Naive thymus-derived CD8-positive, alpha-beta T cell (primary cell): ENCODE data around the gene SBF1. TPM values are rescaled to one million over a fixed set of nuclear protein-coding genes. Genes with fewer than 3 reads are reported as not detected.

Source experiments
- ATAC-seq, 2 donors: fragments of 150-1000 bp; cut with Tn5 transposase in 1 of 2; sonication (Bioruptor Pico), chemical (Tn5 transposase) in 1 of 2; 1 replicate in 1 of 2; 2 replicates in 1 of 2; pipeline ENCODE4 v1.10.0; 2021; ENCODE audit warnings: mild to moderate bottlenecking in 2 of 2, moderate library complexity in 2 of 2
- POLR2A ChIA-PET: fragments of 350-600 bp; sonication (Branson Sonifier 250); formaldehyde crosslinking; loops from one replicate; lab custom pipeline; 2021; ENCODE audit warnings: antibody characterized with exemption; lab: Charles Lee
- DNase-seq, 10 donors: peaks; one replicate each; pipeline versions ENCODE4 v3.0.0 to v3.0.0-alpha.2; 2020 to 2022
- H3K27ac Mint-ChIP-seq, 10 donors: one replicate each; pipeline ENCODE4 v1.8.0; 2020 to 2022; ENCODE audit warnings: mild to moderate bottlenecking in 10 of 10, mixed read lengths in 10 of 10, moderate library complexity in 4 of 10, inconsistent platforms in 1 of 10
- H3K27me3 Mint-ChIP-seq, 5 donors: one replicate each; pipeline ENCODE4 v1.8.0; 2021 to 2022; ENCODE audit warnings: mixed read lengths in 5 of 5
- H3K36me3 Mint-ChIP-seq, 3 donors: one replicate each; pipeline ENCODE4 v1.8.0; 2020 to 2022; ENCODE audit warnings: mixed read lengths in 3 of 3, mild to moderate bottlenecking in 2 of 3, inconsistent platforms in 1 of 3
- H3K4me1 Mint-ChIP-seq, 4 donors: one replicate each; pipeline ENCODE4 v1.8.0; 2021 to 2022; ENCODE audit warnings: mixed read lengths in 4 of 4
- H3K4me3 Mint-ChIP-seq, 10 donors: one replicate each; pipeline ENCODE4 v1.8.0; 2020 to 2022; ENCODE audit warnings: mild to moderate bottlenecking in 10 of 10, mixed read lengths in 10 of 10, moderate library complexity in 6 of 10, inconsistent platforms in 1 of 10
- H3K9me3 Mint-ChIP-seq, 9 donors: one replicate each; pipeline ENCODE4 v1.8.0; 2020 to 2022; ENCODE audit warnings: mixed read lengths in 9 of 9, mild to moderate bottlenecking in 3 of 9, inconsistent platforms in 1 of 9, moderate library complexity in 1 of 9
- polyA plus RNA-seq, 3 donors: library from polyadenylated mRNA; unstranded; fragments of 300-500 nt; fragmentation: Illumina TruSeq; gene quantifications; one replicate each; pipeline ENCODE4 v1.2.3, GENCODE V29; 2021
- total RNA-seq, 8 experiments: library from RNA in 2 of 8; stranded (reverse) in 2 of 8; gene quantifications; one replicate each; pipeline ENCODE4 v1.2.3 and lab custom pipeline; 2021 to 2026

SBF1 gene
- total and polyA plus RNA-seq, 5 experiments from 2014 or later = 17.1 to 222 (median 37.4) TPM

DNA sequence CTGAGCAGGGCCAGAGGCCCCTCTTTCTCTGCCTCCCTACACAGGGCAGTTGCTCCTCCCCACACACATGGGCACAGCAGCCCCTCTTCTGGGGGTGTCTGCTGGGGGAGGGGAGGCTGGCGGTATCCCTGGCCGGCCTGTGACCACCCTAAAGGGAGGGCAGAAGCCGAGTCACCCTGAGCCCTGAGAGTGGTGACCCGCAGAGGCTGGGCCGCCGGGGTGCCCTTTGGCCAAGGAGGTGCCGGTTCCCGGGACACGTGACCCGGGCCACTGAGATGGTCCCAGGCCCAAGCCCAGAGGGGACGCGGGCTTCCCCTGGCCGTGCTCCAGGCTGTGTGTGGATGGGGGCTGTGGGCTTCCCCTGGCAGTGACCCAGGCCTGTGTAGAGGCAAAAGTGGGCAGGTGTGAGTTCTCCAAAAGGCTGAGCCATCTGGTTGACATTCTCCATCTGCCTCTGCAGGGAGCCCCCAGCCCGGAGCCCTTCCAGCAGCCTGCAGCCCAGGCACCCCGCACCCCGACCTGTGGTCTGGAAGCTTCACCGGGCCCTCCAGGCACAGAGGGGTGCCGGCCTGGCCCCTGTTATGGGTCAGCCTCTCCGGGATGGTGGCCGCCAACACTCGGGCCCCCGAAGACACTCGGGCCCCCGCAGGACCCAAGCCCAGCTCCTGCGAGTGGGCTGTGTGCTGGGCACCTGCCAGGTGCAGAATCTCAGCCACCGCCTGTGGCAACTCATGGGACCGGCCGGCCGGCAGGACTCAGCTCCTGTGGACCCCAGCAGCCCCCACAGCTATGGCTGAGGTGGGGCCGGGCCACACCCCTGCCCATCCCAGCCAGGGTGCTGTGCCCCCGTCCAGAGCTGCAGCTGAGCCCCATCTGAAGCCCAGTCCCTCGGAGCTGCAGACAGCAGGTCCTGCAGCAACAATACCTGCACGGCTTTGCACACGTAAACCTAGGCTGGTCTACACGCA, 7.6 kb upstream of the SBF1 start:
- POLR2A ChIA-PET = interaction anchor here (0.6 to 4.3 kb wide), 5 partner anchors 9 to 107 kb away, joined by 3 to 29 read pairs (median 3); partner anchors contain the start of gene SCO2
- Mint-ChIP-seq H3K27me3 (peaks cover 0 to 4% (median 0%) of the 10 kb centered on the region in 5 donors), H3K27ac (peak overlapping the region in 2 of 10 donors; percentile 37 to 43), H3K4me1 (peaks cover 6 to 17% (median 10%) of the 10 kb centered on the region in 4 donors), H3K36me3 (no peaks in the 10 kb centered on the region), H3K9me3 (no peaks in the 10 kb centered on the region), H3K4me3 (peak overlapping the region; percentile 62 to 83 (median 74))
- ATAC-seq = no peak
- no peak for DNase-seq

GRCh38 chr22:50481440-50482106, 6.7 kb upstream of the SBF1 start, which contains the start of gene ADM2:
TSS of gene ADM2 (plus strand) at chr22:50481543. CDS start at chr22:50481848, 305 bp downstream.
- peaks cover 0 to 4% (median 0%) of the 10 kb centered on the region in 5 donors for H3K27me3 Mint-ChIP-seq
- no peaks in the 10 kb centered on the region for H3K9me3 Mint-ChIP-seq
- DNase-seq (peak in 9 of 10 donors; percentile 44 to 78 (median 60)), ATAC-seq (peak; percentile 87)
- POLR2A ChIA-PET = interaction anchor here (0.8 to 4.3 kb wide), 4 partner anchors 12 to 25 kb away, joined by 3 to 29 read pairs (median 3); no protein-coding TSS in a partner anchor
- H3K4me1 Mint-ChIP-seq = peaks cover 6 to 17% (median 11%) of the 10 kb centered on the region in 4 donors
- H3K27ac Mint-ChIP-seq = peak within 1 kb of the TSS in 7 of 10 donors; percentile 5 to 83 (median 58)
- peak within 1 kb of the TSS; percentile 65 to 83 (median 75) for H3K4me3 Mint-ChIP-seq
- H3K36me3 Mint-ChIP-seq = no peaks in the 10 kb centered on the region

DNA sequence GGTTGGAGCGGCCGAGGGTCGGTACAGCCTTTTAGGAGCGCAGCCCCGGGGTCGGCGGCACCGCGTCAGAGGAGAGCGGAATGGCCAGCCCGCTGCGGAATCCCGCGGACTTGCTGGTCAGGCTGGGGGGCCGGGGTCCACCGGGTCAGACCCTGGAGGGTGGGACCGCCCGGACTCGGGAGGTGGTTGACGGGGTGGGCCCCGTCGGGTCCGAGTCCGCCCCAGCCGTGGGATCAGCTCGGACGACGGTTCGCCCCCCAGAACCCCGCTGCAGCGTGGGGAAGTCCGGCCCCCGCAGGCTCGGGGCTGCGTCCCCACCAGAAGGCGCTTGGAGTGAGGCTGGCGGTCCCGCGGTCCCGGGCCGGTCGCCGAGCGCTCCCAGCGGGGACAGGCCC, 6.2 kb upstream of the SBF1 start:
- POLR2A ChIA-PET = interaction anchor here (0.8 to 4.3 kb wide), 5 partner anchors 12 to 26 kb away, joined by 3 to 29 read pairs (median 3); no protein-coding TSS in a partner anchor
- Mint-ChIP-seq H3K27me3 (peaks cover 0 to 4% (median 0%) of the 10 kb centered on the region in 5 donors), H3K36me3 (no peaks in the 10 kb centered on the region), H3K27ac (peak overlapping the region in 1 of 10 donors; percentile 14), H3K4me3 (peak overlapping the region; percentile 63 to 75 (median 72)), H3K9me3 (no peaks in the 10 kb centered on the region), H3K4me1 (peaks cover 6 to 17% (median 10%) of the 10 kb centered on the region in 4 donors)
- ATAC-seq (no peak), DNase-seq (no peak)

- DNase-seq (no peak), ATAC-seq (no peak)
- H3K4me3 Mint-ChIP-seq = peak overlapping the region; percentile 57 to 76 (median 74)
- H3K36me3 Mint-ChIP-seq = no peaks in the 10 kb centered on the region
- H3K4me1 Mint-ChIP-seq = peaks cover 4 to 13% (median 11%) of the 10 kb centered on the region in 4 donors
- H3K27me3 Mint-ChIP-seq = peaks cover 0 to 4% (median 0%) of the 10 kb centered on the region in 5 donors
- peak overlapping the region in 5 of 10 donors; percentile 5 to 64 (median 33) for H3K27ac Mint-ChIP-seq
- H3K9me3 Mint-ChIP-seq = no peaks in the 10 kb centered on the region
- POLR2A ChIA-PET = interaction anchor here (0.7 to 1.5 kb wide), 7 partner anchors 9 to 119 kb away, joined by 3 to 14 read pairs (median 3); partner anchors contain the start of genes LMF2 and NCAPH2
These were observed 4.9 kb upstream of the SBF1 start for GRCh38 chr22:50479721-50480120.

- POLR2A ChIA-PET = interaction anchor here (0.6 to 3.0 kb wide), 3 partner anchors 10 to 135 kb away, joined by 3 to 15 read pairs (median 3); no protein-coding TSS in a partner anchor
These were observed 3.1 kb upstream of the SBF1 start for GRCh38 chr22:50477923-50478322.

GRCh38 chr22:50476868-50477267, 2.0 kb upstream of the SBF1 start:
- ATAC-seq (no peak), DNase-seq (no peak)
- H3K36me3 Mint-ChIP-seq = peaks cover 0 to 5% (median 2%) of the 10 kb centered on the region in 3 donors
- H3K27ac Mint-ChIP-seq = peak overlapping the region in 8 of 10 donors; percentile 11 to 87 (median 68)
- peaks cover 0 to 2% (median 0%) of the 10 kb centered on the region in 9 donors for H3K9me3 Mint-ChIP-seq
- peaks cover 18 to 38% (median 34%) of the 10 kb centered on the region in 4 donors for H3K4me1 Mint-ChIP-seq
- peak overlapping the region; percentile 39 to 93 (median 64) for H3K4me3 Mint-ChIP-seq
- H3K27me3 Mint-ChIP-seq = peaks cover 0 to 4% (median 0%) of the 10 kb centered on the region in 5 donors
- POLR2A ChIA-PET = interaction anchor here (0.5 to 3.0 kb wide), 2 partner anchors 9 to 121 kb away, joined by 3 to 15 read pairs; no protein-coding TSS in a partner anchor

More at GRCh38 chr22:50477923-50478322, 3.1 kb upstream of the SBF1 start:
- H3K4me3 Mint-ChIP-seq = peak overlapping the region in 3 of 10 donors; percentile 1 to 51 (median 33)
- peaks cover 0 to 2% (median 0%) of the 10 kb centered on the region in 9 donors for H3K9me3 Mint-ChIP-seq
- H3K27me3 Mint-ChIP-seq = peaks cover 0 to 4% (median 0%) of the 10 kb centered on the region in 5 donors
- peaks cover 15 to 27% (median 23%) of the 10 kb centered on the region in 4 donors for H3K4me1 Mint-ChIP-seq
- DNase-seq (no peak), ATAC-seq (no peak)
- H3K36me3 Mint-ChIP-seq = peaks cover 0 to 5% (median 2%) of the 10 kb centered on the region in 3 donors
- H3K27ac Mint-ChIP-seq = peak overlapping the region in 2 of 10 donors; percentile 33 to 56

- peaks cover 0 to 4% (median 0%) of the 10 kb centered on the region in 5 donors for H3K27me3 Mint-ChIP-seq
- ATAC-seq = no peak
- peak overlapping the region; percentile 57 to 93 (median 70) for H3K4me3 Mint-ChIP-seq
- H3K4me1 Mint-ChIP-seq = peaks cover 24 to 49% (median 46%) of the 10 kb centered on the region in 4 donors
- H3K36me3 Mint-ChIP-seq = peaks cover 0 to 5% (median 2%) of the 10 kb centered on the region in 3 donors
- DNase-seq = no peak
- H3K27ac Mint-ChIP-seq = peak overlapping the region; percentile 58 to 87 (median 78)
- H3K9me3 Mint-ChIP-seq = peaks cover 0 to 2% (median 0%) of the 10 kb centered on the region in 9 donors
- POLR2A ChIA-PET = interaction anchor here (0.8 to 1.7 kb wide), 3 partner anchors 9 to 32 kb away, joined by 3 to 5 read pairs (median 4); partner anchors contain the start of genes LMF2 and NCAPH2
These were observed 792 bp upstream of the SBF1 start for GRCh38 chr22:50475652-50476002.

DNA sequence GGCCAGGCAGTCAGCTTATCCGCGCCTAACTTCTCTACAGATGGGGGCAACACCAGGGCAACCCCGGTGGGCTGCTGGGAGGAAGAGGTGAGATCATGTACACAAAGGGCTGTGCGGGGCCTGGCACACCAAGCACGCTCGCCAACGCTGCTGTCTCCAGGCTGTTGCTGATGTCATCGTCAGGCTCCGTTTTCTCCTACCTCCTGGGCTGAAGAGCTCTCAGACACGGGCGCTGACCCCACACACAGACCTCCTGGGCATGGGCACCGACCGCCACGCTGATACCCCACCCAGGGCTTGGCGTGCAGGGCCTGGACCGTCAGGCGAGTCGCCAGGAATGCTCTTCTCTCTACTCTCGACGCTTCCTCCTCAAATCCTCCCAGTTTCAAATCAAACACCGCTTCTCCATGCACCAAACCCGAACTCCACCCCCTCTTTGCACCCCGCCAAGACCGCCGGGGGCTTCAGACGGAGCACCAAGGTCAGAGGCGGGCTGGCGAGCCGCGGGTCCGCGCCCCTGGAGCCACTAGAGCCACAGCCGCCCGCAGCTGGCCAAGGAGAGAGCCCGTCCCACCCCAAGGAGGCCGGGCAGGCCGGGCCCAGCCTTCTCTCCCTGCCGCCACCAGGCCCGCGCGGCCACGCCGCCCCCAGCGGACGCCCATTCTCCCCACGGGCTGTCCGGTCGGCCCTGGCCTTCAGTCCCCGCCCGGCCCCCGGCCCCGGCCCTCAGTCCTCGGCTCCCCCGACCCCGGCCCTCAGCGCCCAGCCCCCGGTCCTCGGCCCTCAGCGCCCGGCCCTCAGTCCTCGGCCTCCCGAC, 772 bp downstream of the SBF1 start:
- peaks cover 0 to 2% (median 0%) of the 10 kb centered on the region in 9 donors for H3K9me3 Mint-ChIP-seq
- POLR2A ChIA-PET = interaction anchor here (0.5 to 3.5 kb wide), 12 partner anchors 9 to 147 kb away, joined by 3 to 25 read pairs (median 4); partner anchors contain the start of genes LMF2, NCAPH2, SCO2 and SYCE3
- ATAC-seq = no peak

GRCh38 chr22:50473088-50473487, 1.7 kb downstream of the SBF1 start:
- POLR2A ChIA-PET = interaction anchor here (0.5 to 3.5 kb wide), 11 partner anchors 9 to 148 kb away, joined by 3 to 25 read pairs (median 4); partner anchors contain the start of genes LMF2, NCAPH2, SCO2 and SYCE3
- peak overlapping the region; percentile 86 to 98 (median 94) for H3K4me3 Mint-ChIP-seq
- peak; percentile 9 to 11 for ATAC-seq

More for the DNA sequence above, 772 bp downstream of the SBF1 start:
- peak overlapping the region; percentile 86 to 98 (median 94) for H3K4me3 Mint-ChIP-seq
- H3K27me3 Mint-ChIP-seq = no peaks in the 10 kb centered on the region
- peak in 2 of 10 donors; percentile 19 to 25 for DNase-seq
- peak overlapping the region; percentile 89 to 98 (median 96) for H3K27ac Mint-ChIP-seq
- peaks cover 23 to 57% (median 52%) of the 10 kb centered on the region in 4 donors for H3K4me1 Mint-ChIP-seq
- H3K36me3 Mint-ChIP-seq = peaks cover 0 to 5% (median 2%) of the 10 kb centered on the region in 3 donors

GRCh38 chr22:50471962-50472361, 2.9 kb downstream of the SBF1 start:
- Mint-ChIP-seq H3K27me3 (no peaks in the 10 kb centered on the region), H3K4me3 (peak overlapping the region; percentile 66 to 98 (median 88)), H3K27ac (peak overlapping the region in 9 of 10 donors; percentile 89 to 98 (median 96)), H3K9me3 (peaks cover 0 to 2% (median 0%) of the 10 kb centered on the region in 9 donors), H3K4me1 (peaks cover 33 to 78% (median 69%) of the 10 kb centered on the region in 4 donors), H3K36me3 (peaks cover 0 to 10% (median 2%) of the 10 kb centered on the region in 3 donors)
- POLR2A ChIA-PET = interaction anchor here (1.0 to 3.5 kb wide), 5 partner anchors 26 to 149 kb away, joined by 3 to 25 read pairs (median 5); partner anchors contain the start of genes LMF2 and NCAPH2
- DNase-seq = peak in 1 of 10 donors; percentile 3
- ATAC-seq = no peak

More at GRCh38 chr22:50473088-50473487, 1.7 kb downstream of the SBF1 start:
- Mint-ChIP-seq H3K4me1 (peaks cover 28 to 67% (median 62%) of the 10 kb centered on the region in 4 donors), H3K36me3 (peaks cover 0 to 9% (median 2%) of the 10 kb centered on the region in 3 donors), H3K9me3 (peaks cover 0 to 2% (median 0%) of the 10 kb centered on the region in 9 donors), H3K27ac (peak overlapping the region; percentile 89 to 98 (median 96)), H3K27me3 (no peaks in the 10 kb centered on the region)
- DNase-seq = peak in 8 of 10 donors; percentile 47 to 77 (median 55)
